GM23338 (cell line): ENCODE data around the gene MICB. TPM values are rescaled to one million over a fixed set of nuclear protein-coding genes. Genes with fewer than 3 reads are reported as not detected.
A peak's percentile ranks its signal among the peaks of the same experiment; 100 is the strongest.
"Not testable (repeated sequence)": the region's sequence is repeated elsewhere in the genome, so short reads cannot be mapped to it uniquely, and the experiment has no call there.

Experiments
- ATAC-seq: fragments of 200-7000 bp; cut with Tn5 transposase; 3 replicates; pipeline ENCODE4 v1.9.1; 2020
- DNase-seq: peaks from one replicate; pipeline ENCODE4 v3.0.0-alpha.2; 2015; ENCODE audit warnings: low spot score
- H2AFZ ChIP-seq: fragments of 200-600 bp; sonication (generic); 2 replicates; pipeline ENCODE4 v1.8.0; 2016; ENCODE audit warnings: antibody characterized with exemption, mild to moderate bottlenecking, moderate library complexity
- H3F3A ChIP-seq: fragments of 200-600 bp; sonication (generic); replicated peaks from 2 replicates; pipeline ENCODE4 v1.8.0; 2017; ENCODE audit warnings: antibody characterized with exemption, mixed run types, low read depth
- H3K27ac ChIP-seq: fragments of 200-600 bp; sonication (generic); 2 replicates; pipeline ENCODE4 v1.6.1; 2016; ENCODE audit warnings: low read depth
- H3K27me3 ChIP-seq: fragments of 200-600 bp; sonication (generic); 2 replicates; pipeline ENCODE4 v1.8.0; 2016; ENCODE audit warnings: mild to moderate bottlenecking, mixed run types, moderate library complexity; ENCODE audit not compliant: insufficient read depth
- H3K36me3 ChIP-seq: fragments of 200-600 bp; sonication (generic); 2 replicates; pipeline ENCODE4 v1.8.0; 2016; ENCODE audit warnings: mild to moderate bottlenecking; ENCODE audit not compliant: insufficient read depth
- H3K4me1 ChIP-seq: fragments of 200-600 bp; sonication (generic); 2 replicates; pipeline ENCODE4 v1.8.0; 2016; ENCODE audit warnings: mild to moderate bottlenecking, moderate library complexity; ENCODE audit not compliant: insufficient read depth
- H3K4me2 ChIP-seq: fragments of 200-600 bp; sonication (generic); 2 replicates; pipeline ENCODE4 v1.7.1; 2017; ENCODE audit warnings: mixed run types
- H3K4me3 ChIP-seq: fragments of 200-600 bp; sonication (generic); 2 replicates; pipeline ENCODE4 v1.6.1; 2016; ENCODE audit warnings: mixed run types
- H3K79me2 ChIP-seq: fragments of 200-600 bp; sonication (generic); replicated peaks from 2 replicates; pipeline ENCODE4 v1.8.0; 2017; ENCODE audit warnings: mild to moderate bottlenecking; ENCODE audit not compliant: insufficient read depth
- H3K9me2 ChIP-seq: fragments of 200-600 bp; sonication (generic); 2 replicates; pipeline ENCODE4 v1.8.0; 2017; ENCODE audit not compliant: insufficient read depth
- H4K20me1 ChIP-seq: fragments of 200-600 bp; sonication (generic); replicated peaks from 2 replicates; pipeline ENCODE4 v1.8.0; 2017; ENCODE audit warnings: mild to moderate bottlenecking; ENCODE audit not compliant: insufficient read depth
- H3K27ac Mint-ChIP-seq: 2 replicates; pipeline ENCODE4 v1.8.0; 2020; ENCODE audit warnings: inconsistent platforms, mild to moderate bottlenecking, moderate library complexity, mixed read lengths
- H3K27me3 Mint-ChIP-seq: 3 replicates; pipeline ENCODE4 v1.8.0; 2022; ENCODE audit warnings: low read depth, mild to moderate bottlenecking, moderate library complexity, mixed read lengths, inconsistent platforms; ENCODE audit not compliant: insufficient read depth, poor library complexity
- H3K36me3 Mint-ChIP-seq: 3 replicates; pipeline ENCODE4 v1.8.0; 2021; ENCODE audit warnings: low read depth, mild to moderate bottlenecking, inconsistent platforms, moderate library complexity, mixed read lengths
- H3K4me1 Mint-ChIP-seq: 3 replicates; pipeline ENCODE4 v1.8.0; 2020; ENCODE audit warnings: mild to moderate bottlenecking, inconsistent platforms, mixed read lengths
- H3K4me3 Mint-ChIP-seq: 3 replicates; pipeline ENCODE4 v1.8.0; 2021; ENCODE audit warnings: moderate library complexity, mild to moderate bottlenecking, inconsistent platforms, mixed read lengths
- H3K9me3 Mint-ChIP-seq: 3 replicates; pipeline ENCODE4 v1.8.0; 2020; ENCODE audit warnings: moderate library complexity, mild to moderate bottlenecking, inconsistent platforms, mixed read lengths
- EZH2phosphoT487 ChIP-seq: fragments of 200-600 bp; sonication (generic); IDR thresholded peaks from one replicate; pipeline ENCODE4 v1.8.1; 2018; ENCODE audit warnings: antibody characterized with exemption; ENCODE audit not compliant: unreplicated experiment
- NANOG ChIP-seq: IDR thresholded peaks from 2 replicates; pipeline ENCODE4 v1.6.1; 2016; ENCODE audit warnings: antibody characterized with exemption, borderline replicate concordance
- STAT1 ChIP-seq: IDR thresholded peaks from one replicate; pipeline ENCODE4 v1.6.1; 2016; ENCODE audit warnings: antibody characterized with exemption; ENCODE audit not compliant: unreplicated experiment
- polyA plus RNA-seq: library from polyadenylated mRNA; unstranded; fragments of >200 nt; fragmentation: Nextera tagmentation; extraction: Ambion mirVana; gene quantifications from 2 replicates; pipeline ENCODE4 v1.2.1, GENCODE V29; 2016
- total RNA-seq: library from RNA; depleted of rRNA; stranded (reverse); fragments of >200 nt; shearing (Covaris generic); gene quantifications from 2 replicates; pipeline ENCODE4 v1.2.3, GENCODE V29; 2014
- TF ChIP-seq, protein P1 (sequence below): fragments of 250-450 bp; sonication (Bioruptor Pico); IDR thresholded peaks from 2 replicates; pipeline ENCODE4 v1.5.0; 2020; ENCODE audit warnings: mild to moderate bottlenecking, moderate library complexity
- TF ChIP-seq, protein P2 (sequence below), 2 experiments: fragments of 200-600 bp in 1 of 2; sonication (generic) in 1 of 2; conservative IDR thresholded peaks; 2 replicates each; pipeline versions ENCODE4 v1.5.1 to v1.6.1; 2016 to 2017; ENCODE audit warnings: antibody characterized with exemption in 2 of 2, low read depth in 2 of 2, mild to moderate bottlenecking in 2 of 2, moderate library complexity in 1 of 2
- TF ChIP-seq, protein P3 (sequence below): IDR thresholded peaks from one replicate; pipeline ENCODE4 v1.6.1; 2018; ENCODE audit warnings: antibody characterized with exemption; ENCODE audit not compliant: unreplicated experiment

The MICB gene
- total and polyA plus RNA-seq, 2 experiments from 2014 or later: 9.2 to 23.8 TPM

DNA sequence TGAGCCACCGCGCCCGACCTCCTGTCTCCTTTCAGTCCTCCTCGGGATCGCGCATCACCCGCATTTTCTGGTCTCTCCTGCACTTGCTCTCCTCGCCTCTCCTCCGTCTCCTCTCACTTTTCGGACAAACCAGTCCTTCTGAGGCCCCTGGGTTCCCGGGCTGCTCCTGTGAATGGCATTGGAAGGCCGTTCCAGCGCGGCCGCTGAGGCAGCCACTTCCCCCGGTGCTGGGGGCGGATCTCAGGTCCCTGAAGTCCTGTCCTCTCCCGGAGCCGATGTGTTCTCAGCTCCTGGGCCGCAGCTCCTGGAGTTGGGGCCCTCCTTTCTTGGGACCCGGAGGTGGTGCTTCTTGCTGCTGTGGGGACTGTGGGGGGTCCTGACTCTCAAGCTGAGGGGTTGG lies 803 bp downstream of the MICB start (continued):
- TF ChIP-seq, protein P1, sequence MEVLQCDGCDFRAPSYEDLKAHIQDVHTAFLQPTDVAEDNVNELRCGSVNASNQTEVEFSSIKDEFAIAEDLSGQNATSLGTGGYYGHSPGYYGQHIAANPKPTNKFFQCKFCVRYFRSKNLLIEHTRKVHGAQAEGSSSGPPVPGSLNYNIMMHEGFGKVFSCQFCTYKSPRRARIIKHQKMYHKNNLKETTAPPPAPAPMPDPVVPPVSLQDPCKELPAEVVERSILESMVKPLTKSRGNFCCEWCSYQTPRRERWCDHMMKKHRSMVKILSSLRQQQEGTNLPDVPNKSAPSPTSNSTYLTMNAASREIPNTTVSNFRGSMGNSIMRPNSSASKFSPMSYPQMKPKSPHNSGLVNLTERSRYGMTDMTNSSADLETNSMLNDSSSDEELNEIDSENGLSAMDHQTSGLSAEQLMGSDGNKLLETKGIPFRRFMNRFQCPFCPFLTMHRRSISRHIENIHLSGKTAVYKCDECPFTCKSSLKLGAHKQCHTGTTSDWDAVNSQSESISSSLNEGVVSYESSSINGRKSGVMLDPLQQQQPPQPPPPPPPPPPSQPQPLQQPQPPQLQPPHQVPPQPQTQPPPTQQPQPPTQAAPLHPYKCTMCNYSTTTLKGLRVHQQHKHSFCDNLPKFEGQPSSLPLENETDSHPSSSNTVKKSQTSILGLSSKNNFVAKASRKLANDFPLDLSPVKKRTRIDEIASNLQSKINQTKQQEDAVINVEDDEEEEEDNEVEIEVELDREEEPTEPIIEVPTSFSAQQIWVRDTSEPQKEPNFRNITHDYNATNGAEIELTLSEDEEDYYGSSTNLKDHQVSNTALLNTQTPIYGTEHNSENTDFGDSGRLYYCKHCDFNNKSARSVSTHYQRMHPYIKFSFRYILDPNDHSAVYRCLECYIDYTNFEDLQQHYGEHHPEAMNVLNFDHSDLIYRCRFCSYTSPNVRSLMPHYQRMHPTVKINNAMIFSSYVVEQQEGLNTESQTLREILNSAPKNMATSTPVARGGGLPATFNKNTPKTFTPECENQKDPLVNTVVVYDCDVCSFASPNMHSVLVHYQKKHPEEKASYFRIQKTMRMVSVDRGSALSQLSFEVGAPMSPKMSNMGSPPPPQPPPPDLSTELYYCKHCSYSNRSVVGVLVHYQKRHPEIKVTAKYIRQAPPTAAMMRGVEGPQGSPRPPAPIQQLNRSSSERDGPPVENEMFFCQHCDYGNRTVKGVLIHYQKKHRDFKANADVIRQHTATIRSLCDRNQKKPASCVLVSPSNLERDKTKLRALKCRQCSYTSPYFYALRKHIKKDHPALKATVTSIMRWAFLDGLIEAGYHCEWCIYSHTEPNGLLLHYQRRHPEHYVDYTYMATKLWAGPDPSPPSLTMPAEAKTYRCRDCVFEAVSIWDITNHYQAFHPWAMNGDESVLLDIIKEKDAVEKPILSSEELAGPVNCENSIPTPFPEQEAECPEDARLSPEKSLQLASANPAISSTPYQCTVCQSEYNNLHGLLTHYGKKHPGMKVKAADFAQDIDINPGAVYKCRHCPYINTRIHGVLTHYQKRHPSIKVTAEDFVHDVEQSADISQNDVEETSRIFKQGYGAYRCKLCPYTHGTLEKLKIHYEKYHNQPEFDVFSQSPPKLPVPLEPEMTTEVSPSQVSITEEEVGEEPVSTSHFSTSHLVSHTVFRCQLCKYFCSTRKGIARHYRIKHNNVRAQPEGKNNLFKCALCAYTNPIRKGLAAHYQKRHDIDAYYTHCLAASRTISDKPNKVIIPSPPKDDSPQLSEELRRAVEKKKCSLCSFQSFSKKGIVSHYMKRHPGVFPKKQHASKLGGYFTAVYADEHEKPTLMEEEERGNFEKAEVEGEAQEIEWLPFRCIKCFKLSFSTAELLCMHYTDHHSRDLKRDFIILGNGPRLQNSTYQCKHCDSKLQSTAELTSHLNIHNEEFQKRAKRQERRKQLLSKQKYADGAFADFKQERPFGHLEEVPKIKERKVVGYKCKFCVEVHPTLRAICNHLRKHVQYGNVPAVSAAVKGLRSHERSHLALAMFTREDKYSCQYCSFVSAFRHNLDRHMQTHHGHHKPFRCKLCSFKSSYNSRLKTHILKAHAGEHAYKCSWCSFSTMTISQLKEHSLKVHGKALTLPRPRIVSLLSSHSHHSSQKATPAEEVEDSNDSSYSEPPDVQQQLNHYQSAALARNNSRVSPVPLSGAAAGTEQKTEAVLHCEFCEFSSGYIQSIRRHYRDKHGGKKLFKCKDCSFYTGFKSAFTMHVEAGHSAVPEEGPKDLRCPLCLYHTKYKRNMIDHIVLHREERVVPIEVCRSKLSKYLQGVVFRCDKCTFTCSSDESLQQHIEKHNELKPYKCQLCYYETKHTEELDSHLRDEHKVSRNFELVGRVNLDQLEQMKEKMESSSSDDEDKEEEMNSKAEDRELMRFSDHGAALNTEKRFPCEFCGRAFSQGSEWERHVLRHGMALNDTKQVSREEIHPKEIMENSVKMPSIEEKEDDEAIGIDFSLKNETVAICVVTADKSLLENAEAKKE (CRISPR knock-in tag): no peak
- TF ChIP-seq, protein P2, sequence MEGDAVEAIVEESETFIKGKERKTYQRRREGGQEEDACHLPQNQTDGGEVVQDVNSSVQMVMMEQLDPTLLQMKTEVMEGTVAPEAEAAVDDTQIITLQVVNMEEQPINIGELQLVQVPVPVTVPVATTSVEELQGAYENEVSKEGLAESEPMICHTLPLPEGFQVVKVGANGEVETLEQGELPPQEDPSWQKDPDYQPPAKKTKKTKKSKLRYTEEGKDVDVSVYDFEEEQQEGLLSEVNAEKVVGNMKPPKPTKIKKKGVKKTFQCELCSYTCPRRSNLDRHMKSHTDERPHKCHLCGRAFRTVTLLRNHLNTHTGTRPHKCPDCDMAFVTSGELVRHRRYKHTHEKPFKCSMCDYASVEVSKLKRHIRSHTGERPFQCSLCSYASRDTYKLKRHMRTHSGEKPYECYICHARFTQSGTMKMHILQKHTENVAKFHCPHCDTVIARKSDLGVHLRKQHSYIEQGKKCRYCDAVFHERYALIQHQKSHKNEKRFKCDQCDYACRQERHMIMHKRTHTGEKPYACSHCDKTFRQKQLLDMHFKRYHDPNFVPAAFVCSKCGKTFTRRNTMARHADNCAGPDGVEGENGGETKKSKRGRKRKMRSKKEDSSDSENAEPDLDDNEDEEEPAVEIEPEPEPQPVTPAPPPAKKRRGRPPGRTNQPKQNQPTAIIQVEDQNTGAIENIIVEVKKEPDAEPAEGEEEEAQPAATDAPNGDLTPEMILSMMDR (conservative IDR thresholded peaks at IDR 0.05; ENCODE audit: low read depth in 2 of 2): no peak
- TF ChIP-seq EZH2phosphoT487 (no peak), NANOG (no peak), STAT1 (no peak)
- TF ChIP-seq, protein P3, sequence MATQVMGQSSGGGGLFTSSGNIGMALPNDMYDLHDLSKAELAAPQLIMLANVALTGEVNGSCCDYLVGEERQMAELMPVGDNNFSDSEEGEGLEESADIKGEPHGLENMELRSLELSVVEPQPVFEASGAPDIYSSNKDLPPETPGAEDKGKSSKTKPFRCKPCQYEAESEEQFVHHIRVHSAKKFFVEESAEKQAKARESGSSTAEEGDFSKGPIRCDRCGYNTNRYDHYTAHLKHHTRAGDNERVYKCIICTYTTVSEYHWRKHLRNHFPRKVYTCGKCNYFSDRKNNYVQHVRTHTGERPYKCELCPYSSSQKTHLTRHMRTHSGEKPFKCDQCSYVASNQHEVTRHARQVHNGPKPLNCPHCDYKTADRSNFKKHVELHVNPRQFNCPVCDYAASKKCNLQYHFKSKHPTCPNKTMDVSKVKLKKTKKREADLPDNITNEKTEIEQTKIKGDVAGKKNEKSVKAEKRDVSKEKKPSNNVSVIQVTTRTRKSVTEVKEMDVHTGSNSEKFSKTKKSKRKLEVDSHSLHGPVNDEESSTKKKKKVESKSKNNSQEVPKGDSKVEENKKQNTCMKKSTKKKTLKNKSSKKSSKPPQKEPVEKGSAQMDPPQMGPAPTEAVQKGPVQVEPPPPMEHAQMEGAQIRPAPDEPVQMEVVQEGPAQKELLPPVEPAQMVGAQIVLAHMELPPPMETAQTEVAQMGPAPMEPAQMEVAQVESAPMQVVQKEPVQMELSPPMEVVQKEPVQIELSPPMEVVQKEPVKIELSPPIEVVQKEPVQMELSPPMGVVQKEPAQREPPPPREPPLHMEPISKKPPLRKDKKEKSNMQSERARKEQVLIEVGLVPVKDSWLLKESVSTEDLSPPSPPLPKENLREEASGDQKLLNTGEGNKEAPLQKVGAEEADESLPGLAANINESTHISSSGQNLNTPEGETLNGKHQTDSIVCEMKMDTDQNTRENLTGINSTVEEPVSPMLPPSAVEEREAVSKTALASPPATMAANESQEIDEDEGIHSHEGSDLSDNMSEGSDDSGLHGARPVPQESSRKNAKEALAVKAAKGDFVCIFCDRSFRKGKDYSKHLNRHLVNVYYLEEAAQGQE: no peak

DNA sequence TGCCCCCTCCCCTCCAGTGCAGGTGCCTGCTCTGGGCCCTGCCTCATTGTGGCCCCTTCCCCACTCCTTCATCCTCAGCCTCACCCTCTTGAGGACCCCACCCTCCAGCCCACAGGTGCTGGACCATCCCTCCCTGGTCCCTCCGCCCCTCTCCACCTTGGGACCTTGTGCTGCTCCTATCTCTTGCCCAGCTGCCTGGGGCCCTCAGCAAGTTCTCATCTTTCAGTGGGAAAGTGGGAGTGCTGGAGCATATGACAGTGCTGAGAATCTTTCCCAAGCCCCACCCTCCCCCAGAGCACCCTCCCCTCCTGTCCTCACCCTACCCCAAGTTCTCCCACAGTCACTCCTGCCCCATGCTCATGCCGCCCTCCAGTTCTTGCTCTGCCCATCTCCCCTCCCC lies 1.7 kb downstream of the MICB start:
- H3K9me2 ChIP-seq, H3K27ac ChIP-seq, ATAC-seq, DNase-seq, H3K9me3 Mint-ChIP-seq, H3K36me3 ChIP-seq, H3K27ac Mint-ChIP-seq, H3F3A ChIP-seq, H2AFZ ChIP-seq, H3K36me3 Mint-ChIP-seq: not testable (repeated sequence)
- peak overlapping the region; percentile 91 for H3K4me3 Mint-ChIP-seq
- H3K4me1 Mint-ChIP-seq: peaks cover 39% of the 10 kb centered on the region
- H3K4me1 ChIP-seq: peaks cover 22% of the 10 kb centered on the region
- H3K27me3 ChIP-seq: peaks cover 38% of the 10 kb centered on the region
- H3K79me2 ChIP-seq: peaks cover 42% of the 10 kb centered on the region
- peaks cover 27% of the 10 kb centered on the region for H3K27me3 Mint-ChIP-seq
- peak overlapping the region; percentile 80 for H3K4me3 ChIP-seq
- peak overlapping the region; percentile 79 for H3K4me2 ChIP-seq
- peaks cover 12% of the 10 kb centered on the region for H4K20me1 ChIP-seq
